ENCODE measurements around the gene POLR1G. TPM values are rescaled to one million over a fixed set of nuclear protein-coding genes. Genes with fewer than 3 reads are reported as not detected.
"Not testable (repeated sequence)": the region's sequence is repeated elsewhere in the genome, so short reads cannot be mapped to it uniquely, and the experiment has no call there.

The POLR1G gene
- total RNA-seq, 2 donors from 2014 or later, result 2.2 to 9.9 TPM

DNA sequence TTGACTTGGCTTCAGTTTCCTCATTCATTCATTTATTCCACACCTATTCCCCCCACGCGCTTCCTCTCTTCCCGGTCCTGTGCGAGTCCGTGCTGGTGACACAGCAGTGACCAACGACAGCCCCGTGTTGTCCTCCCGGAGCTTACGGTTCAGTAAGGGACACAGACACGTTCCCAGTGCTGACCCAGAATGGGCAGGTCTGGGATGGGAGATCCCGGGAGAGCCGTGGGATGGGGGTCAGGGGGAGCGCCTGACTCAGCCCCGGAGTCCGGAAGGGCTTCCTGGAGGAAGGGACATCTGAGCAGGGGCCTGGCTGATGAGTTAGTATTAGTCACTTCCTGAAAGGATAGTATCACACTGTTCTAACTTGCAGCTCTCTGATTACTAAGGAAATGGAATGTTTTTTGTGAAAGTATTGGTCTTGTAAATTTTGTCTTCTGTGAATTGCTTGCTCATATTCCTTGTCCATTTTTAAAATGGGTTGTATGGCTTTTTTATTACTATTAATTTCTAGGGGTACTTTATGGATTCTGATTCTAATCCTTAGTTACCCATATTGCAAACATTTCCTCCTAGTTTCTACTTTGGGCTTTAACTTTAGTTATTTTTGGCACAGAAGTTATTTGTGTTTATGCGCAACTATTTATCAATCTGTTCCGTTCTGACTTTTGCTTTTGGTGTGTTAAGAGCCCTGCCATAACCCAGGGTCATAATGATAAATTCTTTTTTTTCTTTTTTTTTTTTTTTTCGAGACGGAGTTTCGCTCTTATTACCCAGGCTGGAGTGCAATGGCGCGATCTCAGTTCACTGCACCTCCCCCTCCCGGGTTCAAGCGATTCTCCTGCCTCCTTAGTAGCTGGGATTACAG is 18.0 kb downstream of the POLR1G start:
- Histone ChIP-seq H3K27me3 (replicated peaks; ENCODE audit: insufficient read depth) (no peaks in the 10 kb centered on the region), H3K4me1 (ENCODE audit: control insufficient read depth in 1 of 2, low read depth in 2 of 2) (peaks cover 15 to 58% of the 10 kb centered on the region in 2 donors), H3K27ac (peak overlapping the region; percentile 95 to 96), H3K9me3 (no peaks in the 10 kb centered on the region), H3K4me3 (peak overlapping the region; percentile 88), H3K36me3 (peaks cover 4% of the 10 kb centered on the region)
- peak; percentile 15 for ATAC-seq (ENCODE audit: insufficient number of reproducible peaks, low FRiP score, low read depth)
- DNase-seq (ENCODE audit: low spot score), result peak; percentile 72
- TF ChIP-seq, protein P1, sequence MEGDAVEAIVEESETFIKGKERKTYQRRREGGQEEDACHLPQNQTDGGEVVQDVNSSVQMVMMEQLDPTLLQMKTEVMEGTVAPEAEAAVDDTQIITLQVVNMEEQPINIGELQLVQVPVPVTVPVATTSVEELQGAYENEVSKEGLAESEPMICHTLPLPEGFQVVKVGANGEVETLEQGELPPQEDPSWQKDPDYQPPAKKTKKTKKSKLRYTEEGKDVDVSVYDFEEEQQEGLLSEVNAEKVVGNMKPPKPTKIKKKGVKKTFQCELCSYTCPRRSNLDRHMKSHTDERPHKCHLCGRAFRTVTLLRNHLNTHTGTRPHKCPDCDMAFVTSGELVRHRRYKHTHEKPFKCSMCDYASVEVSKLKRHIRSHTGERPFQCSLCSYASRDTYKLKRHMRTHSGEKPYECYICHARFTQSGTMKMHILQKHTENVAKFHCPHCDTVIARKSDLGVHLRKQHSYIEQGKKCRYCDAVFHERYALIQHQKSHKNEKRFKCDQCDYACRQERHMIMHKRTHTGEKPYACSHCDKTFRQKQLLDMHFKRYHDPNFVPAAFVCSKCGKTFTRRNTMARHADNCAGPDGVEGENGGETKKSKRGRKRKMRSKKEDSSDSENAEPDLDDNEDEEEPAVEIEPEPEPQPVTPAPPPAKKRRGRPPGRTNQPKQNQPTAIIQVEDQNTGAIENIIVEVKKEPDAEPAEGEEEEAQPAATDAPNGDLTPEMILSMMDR (IDR thresholded peaks at IDR 0.05), result no peak

DNA sequence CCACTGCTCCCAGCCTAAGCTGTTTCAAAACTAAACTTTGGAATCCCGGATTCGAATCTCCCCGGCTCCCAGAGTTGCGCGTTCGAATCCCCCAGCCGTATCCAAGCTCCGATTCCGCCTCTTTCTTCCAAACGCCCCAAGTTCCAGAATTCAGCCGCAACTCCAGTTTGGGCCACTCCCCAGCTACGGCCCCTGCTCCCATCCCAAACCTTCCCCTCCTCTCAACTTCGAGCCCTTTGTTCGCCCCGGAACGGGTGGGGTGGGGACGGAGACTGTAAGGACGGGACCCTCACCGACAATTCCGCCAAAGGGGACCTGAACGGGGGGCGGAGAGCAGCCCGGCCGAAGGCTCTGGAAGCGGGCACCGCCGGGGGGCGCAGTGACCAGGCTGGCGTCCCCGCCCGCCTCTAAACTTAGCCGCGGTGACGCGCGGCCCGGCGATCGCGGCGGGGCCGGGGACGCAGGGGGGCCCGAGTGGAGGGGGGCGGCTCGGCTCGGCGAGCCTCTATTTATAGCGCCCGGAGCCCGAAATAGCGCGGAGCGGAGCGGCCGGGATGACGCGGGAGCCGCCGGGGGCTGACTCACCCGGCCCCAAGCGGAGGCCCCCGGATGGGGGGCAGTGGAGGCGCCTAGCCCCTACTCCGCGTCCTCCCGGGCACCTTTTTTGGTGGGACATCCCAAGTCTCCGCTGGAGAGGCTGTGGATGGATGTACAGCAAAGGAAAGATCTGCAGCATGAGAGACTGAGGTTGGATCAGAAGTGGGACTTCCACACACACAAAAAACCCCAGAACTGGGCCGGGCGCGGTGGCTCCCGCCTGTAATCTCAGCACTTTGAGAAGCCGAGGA is 22.2 kb downstream of the POLR1G start:
- DNase-seq (ENCODE audit: low spot score), result no peak
- H3K4me3 ChIP-seq, result peak overlapping the region; percentile 86
- TF ChIP-seq, protein P1 (IDR thresholded peaks at IDR 0.05), result peak; percentile 58

DNA sequence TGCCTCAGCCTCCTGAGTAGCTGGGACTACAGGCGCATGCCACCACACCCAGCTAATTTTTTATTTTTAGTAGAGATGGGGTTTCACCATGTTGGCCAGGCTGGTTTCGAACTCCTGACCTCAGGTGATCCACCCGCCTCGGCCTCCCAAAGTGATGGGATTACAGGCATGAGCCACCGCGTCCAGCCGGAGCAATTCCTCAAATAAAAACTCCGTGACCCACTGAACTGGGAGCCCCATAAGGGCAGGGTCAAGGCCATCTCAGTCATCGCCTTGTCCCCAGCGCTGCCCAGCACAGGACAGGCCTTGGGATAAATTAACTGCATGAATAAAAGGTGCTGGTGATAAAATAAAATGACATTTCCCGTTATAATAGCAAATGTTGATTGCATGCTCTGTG is 23.5 kb downstream of the POLR1G start:
- not testable (repeated sequence) for H3K9me3 ChIP-seq

More for the DNA sequence above, 22.2 kb downstream of the POLR1G start:
- Histone ChIP-seq H3K4me1 (ENCODE audit: control insufficient read depth in 1 of 2, low read depth in 2 of 2) (peaks cover 11 to 49% of the 10 kb centered on the region in 2 donors), H3K36me3 (no peaks in the 10 kb centered on the region), H3K9me3 (no peaks in the 10 kb centered on the region), H3K27ac (peak overlapping the region; percentile 100), H3K27me3 (replicated peaks; ENCODE audit: insufficient read depth) (no peaks in the 10 kb centered on the region)
- ATAC-seq (ENCODE audit: insufficient number of reproducible peaks, low FRiP score, low read depth), result peak; percentile 69

DNA sequence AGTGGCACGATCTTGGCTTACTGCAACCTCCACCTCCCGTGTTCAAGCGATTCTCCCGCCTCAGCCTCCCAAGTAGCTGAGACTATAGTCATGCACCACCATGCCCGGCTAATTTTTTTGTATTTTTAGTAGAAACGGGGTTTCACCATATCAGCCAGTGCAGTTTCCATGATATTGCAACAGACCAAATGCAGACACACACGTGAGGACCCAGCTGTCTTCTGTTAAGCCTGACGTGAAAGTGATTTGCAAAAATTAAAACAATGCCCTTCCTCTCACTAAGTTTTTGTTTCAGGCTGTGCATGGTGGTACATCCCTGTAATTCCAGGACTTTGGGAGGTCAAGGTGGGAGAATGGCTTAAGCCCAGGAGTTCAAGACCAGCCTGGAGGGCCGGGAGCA is 24.6 kb downstream of the POLR1G start:
- not testable (repeated sequence) for ATAC-seq (ENCODE audit: insufficient number of reproducible peaks, low FRiP score, low read depth); DNase-seq (ENCODE audit: low spot score); H3K27me3 ChIP-seq (replicated peaks; ENCODE audit: insufficient read depth); H3K36me3 ChIP-seq; H3K4me3 ChIP-seq; H3K9me3 ChIP-seq
- Histone ChIP-seq H3K27ac (peak overlapping the region in 1 of 2 donors; percentile 29), H3K4me1 (ENCODE audit: control insufficient read depth in 1 of 2, low read depth in 2 of 2) (peaks cover 3 to 26% of the 10 kb centered on the region in 2 donors)

More for the DNA sequence above, 23.5 kb downstream of the POLR1G start:
- peaks cover 9 to 37% of the 10 kb centered on the region in 2 donors for H3K4me1 ChIP-seq (ENCODE audit: control insufficient read depth in 1 of 2, low read depth in 2 of 2)
- H3K36me3 ChIP-seq; H3K27me3 ChIP-seq (replicated peaks; ENCODE audit: insufficient read depth); DNase-seq (ENCODE audit: low spot score); ATAC-seq (ENCODE audit: insufficient number of reproducible peaks, low FRiP score, low read depth); H3K4me3 ChIP-seq: not testable (repeated sequence)
- peak overlapping the region; percentile 100 for H3K27ac ChIP-seq

DNA sequence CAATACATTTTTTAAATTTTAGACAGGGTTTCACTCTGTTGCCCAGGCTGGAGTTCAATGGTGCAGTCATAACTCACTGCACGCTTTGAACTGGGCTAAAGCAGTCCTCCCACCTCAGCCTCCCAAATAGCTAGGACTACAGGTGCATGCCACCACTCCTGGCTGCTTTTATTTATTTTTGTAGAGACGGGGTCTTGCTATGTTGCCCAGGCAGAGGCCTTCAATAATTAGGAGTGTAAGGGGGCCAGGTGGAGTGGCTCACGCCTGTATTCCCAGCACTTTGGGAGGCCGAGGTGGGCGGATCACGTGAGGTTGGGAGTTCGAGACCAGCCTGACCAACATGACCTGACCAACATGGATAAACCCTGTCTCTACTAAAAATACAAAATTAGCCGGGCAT is 26.1 kb downstream of the POLR1G start:
- ATAC-seq (ENCODE audit: insufficient number of reproducible peaks, low FRiP score, low read depth); H3K9me3 ChIP-seq; H3K36me3 ChIP-seq; H3K27me3 ChIP-seq (replicated peaks; ENCODE audit: insufficient read depth); DNase-seq (ENCODE audit: low spot score); H3K27ac ChIP-seq; H3K4me3 ChIP-seq: not testable (repeated sequence)
- peaks cover 3 to 11% of the 10 kb centered on the region in 2 donors for H3K4me1 ChIP-seq (ENCODE audit: control insufficient read depth in 1 of 2, low read depth in 2 of 2)

DNA sequence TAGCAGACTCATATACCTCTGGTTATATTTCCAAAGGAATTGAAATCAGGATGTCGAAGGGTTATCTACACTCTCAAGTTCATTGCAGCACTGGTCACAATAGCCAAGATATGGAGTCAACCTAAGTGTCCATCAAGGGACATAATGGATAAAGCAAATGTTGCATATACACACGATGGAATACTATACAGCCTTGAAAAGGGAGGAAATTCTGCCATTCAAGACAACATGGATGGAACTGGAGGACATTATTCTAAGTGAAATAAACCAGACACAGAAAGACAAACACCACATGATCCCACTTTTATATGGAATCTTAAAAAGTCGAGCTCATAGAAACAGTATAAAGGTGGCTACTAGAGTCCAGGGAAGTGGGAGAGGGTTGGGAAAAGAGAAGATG is 30.9 kb downstream of the POLR1G start:
- no peak overlapping the region for H3K27ac ChIP-seq
- DNase-seq (ENCODE audit: low spot score) (no peak), ATAC-seq (ENCODE audit: insufficient number of reproducible peaks, low FRiP score, low read depth) (no peak)
- TF ChIP-seq, protein P1 (IDR thresholded peaks at IDR 0.05), result no peak
- no peaks in the 10 kb centered on the region for H3K27me3 ChIP-seq (replicated peaks; ENCODE audit: insufficient read depth)
- H3K4me1 ChIP-seq (ENCODE audit: control insufficient read depth in 1 of 2, low read depth in 2 of 2), result peaks cover 7 to 9% of the 10 kb centered on the region in 2 donors
- H3K9me3 ChIP-seq, result no peaks in the 10 kb centered on the region
- no peak overlapping the region for H3K4me3 ChIP-seq
- H3K36me3 ChIP-seq, result no peaks in the 10 kb centered on the region

All from thoracic aorta (tissue), 2 donors.